GF-D8 (cell line): ENCODE results near the gene PDIA2.

Source experiments
- DNase-seq: peaks from one replicate; lab custom pipeline; 2025; lab: John Stamatoyannopoulos, UW

The PDIA2 gene

DNA sequence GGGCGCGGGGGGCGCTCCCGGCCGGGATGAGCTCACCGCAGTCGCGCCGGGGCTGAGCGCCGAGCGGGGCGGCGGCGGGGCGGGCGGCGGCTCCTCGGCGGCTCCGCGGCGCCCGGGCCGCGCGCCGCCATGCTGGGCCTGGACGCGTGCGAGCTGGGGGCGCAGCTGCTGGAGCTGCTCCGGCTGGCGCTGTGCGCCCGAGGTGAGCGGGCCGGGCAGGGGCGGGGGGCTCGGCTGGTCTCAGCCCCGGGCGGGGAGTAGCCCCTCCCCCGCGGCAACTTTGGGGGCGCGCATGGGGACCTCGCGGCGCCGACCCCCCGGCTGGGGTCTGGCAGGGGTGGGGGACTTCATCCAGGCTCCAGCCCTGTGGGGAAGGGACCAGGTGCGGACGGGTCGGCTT, 2.4 kb upstream of the PDIA2 start, which contains the start of gene ARHGDIG:
Gene ARHGDIG (plus strand): TSS at position 40 of the 400 bp plus-strand sequence. CDS start 90 bp downstream, at position 130.
- no peak for DNase-seq

GRCh38 chr16:280991-281659, 1.8 kb upstream of the PDIA2 start:
- DNase-seq, result no peak

DNA sequence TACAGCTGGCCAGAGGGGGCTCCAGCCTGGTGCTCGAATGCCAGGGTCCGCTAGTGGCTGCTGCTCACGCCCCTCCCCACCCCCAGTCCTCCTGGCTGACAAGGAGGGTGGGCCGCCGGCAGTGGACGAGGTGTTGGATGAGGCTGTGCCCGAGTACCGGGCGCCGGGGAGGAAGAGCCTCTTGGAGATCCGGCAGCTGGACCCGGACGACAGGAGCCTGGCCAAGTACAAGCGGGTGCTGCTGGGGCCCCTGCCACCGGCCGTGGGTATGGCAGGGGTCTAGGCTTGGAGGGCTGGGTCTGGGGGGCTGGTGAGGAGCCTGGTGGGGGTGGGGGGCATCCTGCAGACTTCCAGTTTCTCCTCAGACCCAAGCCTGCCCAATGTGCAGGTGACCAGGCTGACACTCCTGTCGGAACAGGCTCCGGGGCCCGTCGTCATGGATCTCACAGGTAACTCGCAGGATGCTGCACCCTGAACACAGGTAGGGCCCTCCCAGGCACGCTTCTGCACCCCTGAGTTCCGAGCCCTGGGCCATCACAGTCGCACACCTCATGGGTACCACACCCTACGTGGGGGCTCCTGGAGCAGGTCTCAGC, 1.2 kb upstream of the PDIA2 start:
- no peak for DNase-seq

DNA sequence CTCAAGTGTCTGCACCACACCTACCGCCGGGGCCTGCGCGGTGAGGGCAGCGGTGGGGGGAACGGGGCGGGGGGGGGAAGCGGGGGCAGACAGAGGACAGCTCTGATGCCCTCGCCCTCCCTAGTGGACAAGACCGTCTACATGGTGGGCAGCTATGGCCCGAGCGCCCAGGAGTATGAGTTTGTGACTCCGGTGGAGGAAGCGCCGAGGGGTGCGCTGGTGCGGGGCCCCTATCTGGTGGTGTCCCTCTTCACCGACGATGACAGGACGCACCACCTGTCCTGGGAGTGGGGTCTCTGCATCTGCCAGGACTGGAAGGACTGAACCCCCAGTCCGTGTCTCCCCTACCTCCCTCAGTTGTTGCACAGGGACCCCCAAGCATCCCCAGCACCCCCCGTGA, 473 bp upstream of the PDIA2 start:
- DNase-seq, result no peak

DNA sequence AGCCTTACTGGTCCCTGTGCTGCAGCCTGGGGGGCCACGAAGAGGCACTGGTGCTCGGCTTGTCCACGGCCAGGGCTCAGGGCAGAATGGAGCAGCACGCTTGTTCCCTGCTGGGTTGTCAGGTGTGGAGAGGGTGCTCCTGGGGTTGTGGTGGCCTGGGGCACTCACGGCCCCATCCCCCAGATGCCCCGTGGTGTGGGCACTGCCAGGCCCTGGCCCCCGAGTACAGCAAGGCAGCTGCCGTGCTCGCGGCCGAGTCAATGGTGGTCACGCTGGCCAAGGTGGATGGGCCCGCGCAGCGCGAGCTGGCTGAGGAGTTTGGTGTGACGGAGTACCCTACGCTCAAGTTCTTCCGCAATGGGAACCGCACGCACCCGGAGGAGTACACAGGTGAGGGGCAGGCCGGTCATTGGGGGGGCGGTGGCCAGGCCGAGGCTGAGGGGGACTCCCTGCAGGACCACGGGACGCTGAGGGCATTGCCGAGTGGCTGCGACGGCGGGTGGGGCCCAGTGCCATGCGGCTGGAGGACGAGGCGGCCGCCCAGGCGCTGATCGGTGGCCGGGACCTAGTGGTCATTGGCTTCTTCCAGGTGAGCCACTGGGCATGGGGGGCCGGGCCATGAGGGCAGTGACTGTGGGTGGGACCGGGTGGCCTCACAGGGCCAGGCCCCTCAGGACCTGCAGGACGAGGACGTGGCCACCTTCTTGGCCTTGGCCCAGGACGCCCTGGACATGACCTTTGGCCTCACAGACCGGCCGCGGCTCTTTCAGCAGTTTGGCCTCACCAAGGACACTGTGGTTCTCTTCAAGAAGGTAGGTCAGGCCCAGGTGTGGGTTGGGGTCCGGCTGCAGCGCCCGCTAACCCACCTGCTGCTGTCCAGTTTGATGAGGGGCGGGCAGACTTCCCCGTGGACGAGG, 1.5 kb downstream of the PDIA2 start:
- DNase-seq, result no peak

- no peak for DNase-seq
Measured at GRCh38 chr16:285146-286055, 2.4 kb downstream of the PDIA2 start.

- no peak for DNase-seq
Measured at GRCh38 chr16:286491-287297, 3.7 kb downstream of the PDIA2 start.

DNA sequence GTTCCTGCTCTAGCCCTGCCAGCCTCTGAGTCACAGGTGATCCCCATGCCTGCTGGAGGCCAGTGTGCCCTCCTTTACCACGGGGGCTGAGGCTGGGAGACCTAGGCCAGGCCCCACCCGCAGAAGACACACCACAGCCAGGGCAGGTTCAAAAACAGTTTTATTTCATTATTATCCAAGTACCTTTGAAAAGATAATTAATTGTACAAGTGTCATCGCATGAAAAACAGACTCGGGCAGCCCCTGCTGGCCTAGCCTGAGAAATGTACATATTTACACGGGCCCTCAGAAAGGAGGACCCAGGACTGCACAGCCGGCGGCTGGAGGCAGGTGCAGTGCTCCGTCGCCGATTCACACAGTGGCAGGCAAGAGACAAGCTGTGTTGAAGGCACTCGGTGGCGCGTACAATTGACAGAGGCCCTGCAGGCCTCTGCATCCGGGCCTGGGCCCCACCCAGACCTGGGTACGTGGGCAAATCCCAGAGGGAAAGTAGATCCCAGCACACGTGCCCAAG, 4.4 kb downstream of the PDIA2 start:
- no peak for DNase-seq

- DNase-seq, result no peak
Measured at GRCh38 chr16:287981-288920, 5.3 kb downstream of the PDIA2 start.

- no peak for DNase-seq
Measured at GRCh38 chr16:289395-289997, 6.5 kb downstream of the PDIA2 start.

- no peak for DNase-seq
Measured at GRCh38 chr16:290015-290680, 7.2 kb downstream of the PDIA2 start.

DNA sequence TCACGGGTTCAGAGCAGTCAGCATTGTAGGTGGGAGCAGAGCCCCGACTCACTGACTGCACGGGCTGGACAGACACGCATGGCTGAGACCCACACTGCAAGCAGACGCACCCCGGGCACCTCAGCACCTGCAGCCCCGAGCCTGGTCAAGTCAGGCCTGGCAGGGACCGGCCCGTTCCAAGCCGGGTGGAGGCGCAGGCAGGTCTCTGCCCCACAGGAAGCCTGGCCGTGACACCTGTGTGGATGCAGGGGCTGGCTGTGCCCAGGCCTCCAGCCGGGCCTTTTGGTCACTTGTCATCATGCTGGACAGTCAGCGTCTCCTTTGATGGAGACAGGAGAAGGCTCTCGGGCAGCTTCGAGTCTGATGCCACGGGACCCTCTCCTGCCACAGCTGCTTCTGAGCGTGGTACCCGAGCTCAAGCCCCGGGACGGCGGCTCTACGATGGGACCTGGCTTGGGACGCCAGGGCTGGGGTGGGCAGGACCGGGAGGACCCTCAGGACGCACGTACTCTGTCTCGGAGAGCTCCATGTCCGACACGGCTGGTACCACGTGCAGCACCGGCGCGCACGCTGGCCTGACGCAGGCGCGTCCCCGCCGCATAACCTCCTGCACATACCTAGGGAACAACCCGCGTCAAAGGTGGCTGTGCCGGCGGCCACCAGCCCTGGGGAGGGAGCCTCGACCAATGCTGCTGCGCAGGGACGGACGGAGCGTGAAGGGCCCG, 7.9 kb downstream of the PDIA2 start:
- DNase-seq, result no peak

GRCh38 chr16:291539-291938, 8.6 kb downstream of the PDIA2 start:
- DNase-seq, result no peak

DNA sequence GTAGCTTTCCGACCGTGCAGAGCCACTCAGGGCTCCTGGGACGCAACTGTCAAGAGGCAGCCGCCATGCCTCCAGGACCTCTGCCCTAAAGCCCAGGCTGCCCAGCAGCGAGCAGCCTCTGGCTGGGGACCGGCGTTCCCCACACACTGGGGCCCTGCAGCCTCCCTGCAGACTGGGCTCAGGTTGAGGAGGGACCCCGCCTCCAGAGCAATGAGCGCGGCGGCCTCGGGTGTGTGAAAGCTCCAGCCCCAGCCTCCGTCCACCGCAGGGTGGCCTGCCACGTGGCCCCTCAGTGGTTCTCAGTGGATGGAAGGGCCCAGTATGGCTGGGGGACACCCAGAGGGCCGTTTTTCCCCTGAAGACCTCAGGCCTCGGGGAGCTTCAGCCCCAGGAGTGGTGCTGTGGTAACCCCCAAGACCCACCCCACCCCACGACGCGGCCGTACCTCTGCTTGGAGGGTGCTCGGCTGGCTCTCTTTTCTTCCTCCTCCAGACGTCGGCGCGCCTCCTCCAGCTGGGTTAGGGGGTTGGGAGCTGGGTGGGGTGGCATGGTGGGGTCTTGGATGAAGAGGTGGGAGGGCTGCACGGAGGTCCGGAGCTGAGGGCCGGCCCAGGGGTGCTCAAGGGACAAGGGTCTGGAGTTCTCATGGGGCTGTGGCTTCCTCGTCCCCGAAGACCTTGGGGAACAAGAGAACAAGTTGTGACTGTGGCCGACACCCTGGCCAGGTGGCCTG, 10.2 kb downstream of the PDIA2 start:
- no peak for DNase-seq

GRCh38 chr16:296276-296675, 13.3 kb downstream of the PDIA2 start:
- DNase-seq, result no peak

GRCh38 chr16:296806-297510, 14.0 kb downstream of the PDIA2 start:
- no peak for DNase-seq

DNA sequence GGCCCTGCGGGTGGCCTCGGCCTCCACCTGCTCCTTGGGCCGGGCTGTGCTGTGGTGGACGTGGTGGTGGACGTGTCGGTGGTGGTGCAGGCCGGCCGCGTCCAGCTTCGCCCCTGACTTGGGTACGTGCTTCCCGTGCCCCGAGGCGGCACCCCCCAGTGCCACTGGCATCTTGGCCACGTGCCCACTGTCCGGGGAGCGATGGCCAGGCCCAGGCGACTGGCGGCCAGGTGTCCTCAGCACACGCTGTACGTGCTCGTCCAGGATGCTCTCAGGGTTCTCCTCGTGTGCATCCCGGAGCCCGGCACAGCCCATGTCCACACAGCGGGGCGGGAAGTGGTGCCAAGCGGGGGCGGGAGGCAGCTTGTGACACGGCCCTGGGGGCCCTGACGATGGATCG, 14.9 kb downstream of the PDIA2 start:
- no peak for DNase-seq
